ENCODE measurements around the gene WRAP73.

The WRAP73 gene

DNA sequence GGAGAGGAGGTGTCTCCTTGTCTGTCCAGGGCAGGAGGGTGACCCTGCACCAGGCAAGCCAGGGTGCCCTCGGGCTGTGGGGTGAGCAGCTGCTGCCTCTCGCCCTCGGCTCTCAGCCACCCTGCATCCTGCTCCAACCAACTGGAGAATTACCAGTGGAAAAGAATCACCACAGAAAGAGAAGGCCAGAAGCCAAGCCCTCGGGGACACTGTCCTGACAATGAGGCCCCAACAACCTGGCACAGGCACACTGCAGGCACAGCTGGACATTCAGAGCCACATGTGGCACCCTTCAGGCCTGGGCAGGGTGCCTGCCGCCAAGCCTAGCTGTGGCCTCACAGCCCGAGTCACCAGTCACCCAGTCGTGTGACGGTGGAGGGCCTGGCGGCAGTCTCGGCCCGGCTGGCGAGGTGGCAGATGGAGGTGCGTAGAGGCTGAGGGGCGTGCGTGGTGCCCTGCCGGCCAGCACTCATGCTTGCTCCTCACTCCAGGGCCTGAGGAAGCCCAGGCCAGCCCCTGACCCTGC lies 50.6 kb downstream of the WRAP73 start:
- Histone ChIP-seq H3K9me3 (no peaks in the 10 kb centered on the region), H3K4me3 (ENCODE audit: low read depth, low read length) (no peak overlapping the region), H3K27me3 (no peaks in the 10 kb centered on the region), H3K36me3 (no peaks in the 10 kb centered on the region), H3K4me1 (peaks cover 9% of the 10 kb centered on the region)
- TF ChIP-seq, protein P1, sequence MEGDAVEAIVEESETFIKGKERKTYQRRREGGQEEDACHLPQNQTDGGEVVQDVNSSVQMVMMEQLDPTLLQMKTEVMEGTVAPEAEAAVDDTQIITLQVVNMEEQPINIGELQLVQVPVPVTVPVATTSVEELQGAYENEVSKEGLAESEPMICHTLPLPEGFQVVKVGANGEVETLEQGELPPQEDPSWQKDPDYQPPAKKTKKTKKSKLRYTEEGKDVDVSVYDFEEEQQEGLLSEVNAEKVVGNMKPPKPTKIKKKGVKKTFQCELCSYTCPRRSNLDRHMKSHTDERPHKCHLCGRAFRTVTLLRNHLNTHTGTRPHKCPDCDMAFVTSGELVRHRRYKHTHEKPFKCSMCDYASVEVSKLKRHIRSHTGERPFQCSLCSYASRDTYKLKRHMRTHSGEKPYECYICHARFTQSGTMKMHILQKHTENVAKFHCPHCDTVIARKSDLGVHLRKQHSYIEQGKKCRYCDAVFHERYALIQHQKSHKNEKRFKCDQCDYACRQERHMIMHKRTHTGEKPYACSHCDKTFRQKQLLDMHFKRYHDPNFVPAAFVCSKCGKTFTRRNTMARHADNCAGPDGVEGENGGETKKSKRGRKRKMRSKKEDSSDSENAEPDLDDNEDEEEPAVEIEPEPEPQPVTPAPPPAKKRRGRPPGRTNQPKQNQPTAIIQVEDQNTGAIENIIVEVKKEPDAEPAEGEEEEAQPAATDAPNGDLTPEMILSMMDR (IDR thresholded peaks at IDR 0.05; ENCODE audit: low read depth, low read length): no peak
- no peak for DNase-seq

DNA sequence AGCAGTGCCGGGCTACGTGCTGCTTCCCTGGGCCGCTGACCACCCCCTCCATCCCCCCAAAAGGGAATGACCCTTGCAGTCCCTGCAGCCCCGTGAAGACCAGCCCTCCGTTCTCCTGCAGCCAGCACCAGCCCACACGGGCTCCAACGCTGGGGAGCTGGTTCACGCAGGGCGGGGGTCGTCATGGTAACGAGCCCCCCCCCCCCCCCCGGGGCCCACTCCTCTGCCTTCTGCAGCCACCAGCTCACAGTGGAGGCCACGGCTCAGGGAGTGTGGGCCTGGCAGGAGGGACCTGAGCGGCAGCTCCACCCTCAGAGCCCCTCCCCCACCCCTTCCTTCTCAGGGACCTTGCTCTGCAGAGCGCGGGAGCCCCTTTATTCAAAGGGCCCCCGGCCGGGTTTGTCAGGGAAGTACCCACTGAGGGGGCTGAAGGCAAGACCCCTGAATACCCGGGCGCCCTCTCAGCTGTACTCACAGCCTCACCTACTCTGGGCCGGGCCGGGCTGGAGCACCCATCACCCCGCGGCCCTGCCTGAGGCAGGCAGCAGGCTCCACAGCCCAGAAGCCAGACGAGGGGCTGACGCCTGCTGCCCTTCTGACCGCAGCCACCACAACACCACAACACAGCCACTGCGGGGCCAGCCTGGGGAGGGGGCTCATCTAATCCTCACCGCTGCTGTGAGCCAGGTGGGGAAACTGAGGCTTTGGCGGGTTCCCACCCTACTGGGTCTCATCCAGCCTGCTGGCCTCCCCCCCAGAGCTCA lies 51.2 kb downstream of the WRAP73 start:
- DNase-seq: no peak
- H3K9me3 ChIP-seq: no peaks in the 10 kb centered on the region
- H3K36me3 ChIP-seq: no peaks in the 10 kb centered on the region
- no peaks in the 10 kb centered on the region for H3K27me3 ChIP-seq
- H3K4me3 ChIP-seq (ENCODE audit: low read depth, low read length): no peak overlapping the region
- TF ChIP-seq, protein P1 (IDR thresholded peaks at IDR 0.05; ENCODE audit: low read depth, low read length): no peak
- H3K4me1 ChIP-seq: peaks cover 9% of the 10 kb centered on the region

DNA sequence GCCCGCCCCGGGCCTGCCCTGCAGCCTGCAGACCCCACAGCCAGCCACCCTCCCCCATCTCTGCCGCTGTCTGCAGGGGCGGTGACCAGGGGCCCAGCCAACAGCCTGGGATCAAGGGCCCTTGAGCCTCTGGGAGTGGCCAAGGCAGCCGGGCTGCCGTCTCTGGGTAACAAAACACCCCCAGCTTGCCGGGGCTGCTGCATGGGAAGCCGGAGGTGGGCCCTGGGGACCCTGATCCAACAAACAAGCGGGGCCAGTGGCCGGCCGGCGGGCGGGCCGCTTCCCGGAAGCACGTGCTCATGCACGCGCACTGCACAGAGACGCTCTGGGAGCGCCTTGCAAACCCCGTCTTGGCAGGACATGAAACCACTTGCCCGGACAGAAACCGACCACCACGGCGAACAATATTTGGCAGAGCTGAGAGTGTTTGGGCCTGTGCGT lies 51.8 kb downstream of the WRAP73 start:
- TF ChIP-seq, protein P1 (IDR thresholded peaks at IDR 0.05; ENCODE audit: low read depth, low read length): no peak
- Histone ChIP-seq H3K9me3 (no peaks in the 10 kb centered on the region), H3K27me3 (no peaks in the 10 kb centered on the region), H3K4me1 (peaks cover 9% of the 10 kb centered on the region), H3K4me3 (ENCODE audit: low read depth, low read length) (no peak overlapping the region), H3K36me3 (no peaks in the 10 kb centered on the region)
- no peak for DNase-seq

DNA sequence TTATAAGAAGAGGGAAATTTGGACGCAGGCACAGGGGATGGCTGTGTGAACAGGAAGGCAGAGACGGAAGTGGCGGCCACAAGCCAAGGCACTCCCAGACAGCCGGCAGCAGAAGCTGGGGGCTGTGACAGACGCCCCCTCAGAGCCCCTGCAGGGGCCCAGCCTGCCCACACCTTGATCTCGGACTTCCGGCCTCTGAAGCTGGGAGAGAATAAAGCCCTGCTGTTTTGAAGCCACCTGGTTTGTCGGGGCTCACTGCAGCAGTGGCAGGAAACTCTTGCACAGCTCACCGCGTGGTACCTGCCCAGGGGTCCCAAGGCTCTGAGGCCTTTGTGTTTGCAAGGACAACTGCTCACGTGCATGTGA lies 52.3 kb downstream of the WRAP73 start:
- Histone ChIP-seq H3K4me1 (peaks cover 9% of the 10 kb centered on the region), H3K27me3 (no peaks in the 10 kb centered on the region)

DNA sequence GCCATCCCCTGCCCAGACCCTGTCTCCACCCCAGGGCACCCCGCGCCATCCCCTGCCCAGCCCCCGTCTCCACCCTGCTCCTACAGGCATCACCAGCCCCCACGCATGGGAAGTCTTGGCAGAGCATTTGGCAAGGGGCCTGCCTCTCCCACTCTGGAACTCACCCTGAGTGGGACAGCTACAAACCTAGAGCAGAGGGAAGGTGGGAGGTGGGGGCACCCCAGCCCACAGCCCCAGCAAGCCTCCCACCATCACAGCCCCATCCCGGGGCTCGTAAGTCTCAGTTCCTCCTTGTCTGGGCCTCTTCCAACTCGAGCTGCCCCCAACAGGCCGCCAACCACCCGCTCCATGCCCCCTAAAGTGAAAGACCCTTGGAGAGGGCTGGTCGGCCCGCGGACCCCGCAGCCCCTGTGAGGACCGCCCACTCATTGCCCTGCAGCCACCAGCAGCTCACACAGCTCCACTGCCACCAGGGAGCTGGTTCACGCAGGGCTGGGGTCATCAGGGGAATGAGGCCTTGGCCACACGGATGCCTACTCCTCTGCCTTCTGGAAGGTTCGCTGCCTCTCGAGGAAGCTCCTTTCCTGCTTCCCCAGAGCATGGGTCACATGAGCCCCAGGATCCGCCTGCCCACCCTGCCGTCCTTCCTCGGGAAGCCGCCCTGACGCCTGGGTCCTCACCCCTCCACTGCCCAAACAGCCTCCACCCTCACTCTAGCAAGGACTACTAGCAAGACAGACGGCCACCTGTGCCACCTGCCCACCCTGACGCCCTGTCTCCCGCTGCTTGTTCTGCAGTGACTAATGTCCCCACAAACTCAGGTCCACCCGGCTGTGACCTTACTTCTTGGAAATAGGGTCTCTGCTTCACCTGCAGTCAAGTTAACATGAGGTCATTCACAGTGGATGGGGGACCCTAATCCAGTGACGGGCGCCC lies 53.0 kb downstream of the WRAP73 start:
- Histone ChIP-seq H3K27me3 (no peaks in the 10 kb centered on the region), H3K9me3 (no peaks in the 10 kb centered on the region), H3K36me3 (no peaks in the 10 kb centered on the region), H3K4me1 (peaks cover 9% of the 10 kb centered on the region), H3K4me3 (ENCODE audit: low read depth, low read length) (no peak overlapping the region)
- TF ChIP-seq, protein P1 (IDR thresholded peaks at IDR 0.05; ENCODE audit: low read depth, low read length): no peak
- no peak for DNase-seq

More for the DNA sequence above, 52.3 kb downstream of the WRAP73 start:
- Histone ChIP-seq H3K36me3 (no peaks in the 10 kb centered on the region), H3K4me3 (ENCODE audit: low read depth, low read length) (no peak overlapping the region), H3K9me3 (no peaks in the 10 kb centered on the region)
- DNase-seq: no peak
- TF ChIP-seq, protein P1 (IDR thresholded peaks at IDR 0.05; ENCODE audit: low read depth, low read length): no peak

Measured in BE2C (cell line).